ENCODE data around the gene IQCH.

- TF ChIP-seq POLR2A (IDR thresholded peaks at IDR 0.05), result no peak
- TF ChIP-seq, protein P1, sequence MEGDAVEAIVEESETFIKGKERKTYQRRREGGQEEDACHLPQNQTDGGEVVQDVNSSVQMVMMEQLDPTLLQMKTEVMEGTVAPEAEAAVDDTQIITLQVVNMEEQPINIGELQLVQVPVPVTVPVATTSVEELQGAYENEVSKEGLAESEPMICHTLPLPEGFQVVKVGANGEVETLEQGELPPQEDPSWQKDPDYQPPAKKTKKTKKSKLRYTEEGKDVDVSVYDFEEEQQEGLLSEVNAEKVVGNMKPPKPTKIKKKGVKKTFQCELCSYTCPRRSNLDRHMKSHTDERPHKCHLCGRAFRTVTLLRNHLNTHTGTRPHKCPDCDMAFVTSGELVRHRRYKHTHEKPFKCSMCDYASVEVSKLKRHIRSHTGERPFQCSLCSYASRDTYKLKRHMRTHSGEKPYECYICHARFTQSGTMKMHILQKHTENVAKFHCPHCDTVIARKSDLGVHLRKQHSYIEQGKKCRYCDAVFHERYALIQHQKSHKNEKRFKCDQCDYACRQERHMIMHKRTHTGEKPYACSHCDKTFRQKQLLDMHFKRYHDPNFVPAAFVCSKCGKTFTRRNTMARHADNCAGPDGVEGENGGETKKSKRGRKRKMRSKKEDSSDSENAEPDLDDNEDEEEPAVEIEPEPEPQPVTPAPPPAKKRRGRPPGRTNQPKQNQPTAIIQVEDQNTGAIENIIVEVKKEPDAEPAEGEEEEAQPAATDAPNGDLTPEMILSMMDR (IDR thresholded peaks at IDR 0.05), result no peak
These were observed 29.7 kb upstream of the IQCH start for GRCh38 chr15:67224889-67225288.

Measured in body of pancreas (tissue), 4 donors.